Measurements from ENCODE around the gene ETS1. TPM values are rescaled to one million over a fixed set of nuclear protein-coding genes. Genes with fewer than 3 reads are reported as not detected.

The ETS1 gene
- total RNA-seq, 6 experiments from 2014 or later = 14.2 to 37.2 (median 23.3) TPM

GRCh38 chr11:128483211-128483788, 104.1 kb downstream of the ETS1 start:
- intact Hi-C loops (cut with DNase I) = loop anchor here in 1 of 2 donors (10.0 kb wide), 1 partner anchor 152 kb away; no protein-coding TSS in a partner anchor
- TF ChIP-seq POLR2A (IDR thresholded peaks at IDR 0.05) = no peak
- TF ChIP-seq, protein P1, sequence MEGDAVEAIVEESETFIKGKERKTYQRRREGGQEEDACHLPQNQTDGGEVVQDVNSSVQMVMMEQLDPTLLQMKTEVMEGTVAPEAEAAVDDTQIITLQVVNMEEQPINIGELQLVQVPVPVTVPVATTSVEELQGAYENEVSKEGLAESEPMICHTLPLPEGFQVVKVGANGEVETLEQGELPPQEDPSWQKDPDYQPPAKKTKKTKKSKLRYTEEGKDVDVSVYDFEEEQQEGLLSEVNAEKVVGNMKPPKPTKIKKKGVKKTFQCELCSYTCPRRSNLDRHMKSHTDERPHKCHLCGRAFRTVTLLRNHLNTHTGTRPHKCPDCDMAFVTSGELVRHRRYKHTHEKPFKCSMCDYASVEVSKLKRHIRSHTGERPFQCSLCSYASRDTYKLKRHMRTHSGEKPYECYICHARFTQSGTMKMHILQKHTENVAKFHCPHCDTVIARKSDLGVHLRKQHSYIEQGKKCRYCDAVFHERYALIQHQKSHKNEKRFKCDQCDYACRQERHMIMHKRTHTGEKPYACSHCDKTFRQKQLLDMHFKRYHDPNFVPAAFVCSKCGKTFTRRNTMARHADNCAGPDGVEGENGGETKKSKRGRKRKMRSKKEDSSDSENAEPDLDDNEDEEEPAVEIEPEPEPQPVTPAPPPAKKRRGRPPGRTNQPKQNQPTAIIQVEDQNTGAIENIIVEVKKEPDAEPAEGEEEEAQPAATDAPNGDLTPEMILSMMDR (IDR thresholded peaks at IDR 0.05) = no peak
- Histone ChIP-seq H3K4me1 (peaks cover 0 to 23% (median 0%) of the 10 kb centered on the region in 4 donors), H3K4me3 (no peak overlapping the region), H3K36me3 (peaks cover 0 to 12% (median 4%) of the 10 kb centered on the region in 4 donors), H3K27ac (peak overlapping the region in 2 of 3 donors; percentile 18 to 47), H3K9me3 (no peaks in the 10 kb centered on the region), H3K27me3 (no peaks in the 10 kb centered on the region)
- WGBS (ENCODE audit: insufficient coverage, low coverage, low lambda C conversion rate, missing lambda C conversion rate) = 57% methylated on average over 7 of the region's 7 CpGs
- peak in 3 of 4 donors; percentile 11 to 43 (median 16) for ATAC-seq
- no peak for DNase-seq

GRCh38 chr11:128482512-128483191, 104.7 kb downstream of the ETS1 start:
- H3K27me3 ChIP-seq = no peaks in the 10 kb centered on the region
- peaks cover 0 to 12% (median 4%) of the 10 kb centered on the region in 4 donors for H3K36me3 ChIP-seq
- H3K9me3 ChIP-seq = no peaks in the 10 kb centered on the region
- no peak for TF ChIP-seq POLR2A (IDR thresholded peaks at IDR 0.05)
- TF ChIP-seq, protein P1 (IDR thresholded peaks at IDR 0.05) = no peak
- H3K4me1 ChIP-seq = peaks cover 0 to 20% (median 0%) of the 10 kb centered on the region in 4 donors
- peak in 3 of 4 donors; percentile 9 to 27 (median 18) for ATAC-seq
- H3K27ac ChIP-seq = peak overlapping the region; percentile 18 to 47 (median 41)
- intact Hi-C loops (cut with DNase I) = loop anchor here in 1 of 2 donors (10.0 kb wide), 1 partner anchor 152 kb away; no protein-coding TSS in a partner anchor
- H3K4me3 ChIP-seq = no peak overlapping the region
- DNase-seq = no peak
- WGBS (ENCODE audit: insufficient coverage, low coverage, low lambda C conversion rate, missing lambda C conversion rate) = 62% methylated on average over 3 of the region's 11 CpGs

GRCh38 chr11:128482092-128482491, 105.3 kb downstream of the ETS1 start:
- ATAC-seq (no peak), DNase-seq (no peak)
- Histone ChIP-seq H3K4me3 (no peak overlapping the region), H3K9me3 (no peaks in the 10 kb centered on the region), H3K4me1 (peaks cover 0 to 20% (median 0%) of the 10 kb centered on the region in 4 donors), H3K27me3 (no peaks in the 10 kb centered on the region), H3K36me3 (peaks cover 2 to 12% (median 4%) of the 10 kb centered on the region in 4 donors), H3K27ac (peak overlapping the region; percentile 18 to 47 (median 41))
- TF ChIP-seq, protein P1 (IDR thresholded peaks at IDR 0.05) = no peak
- no peak for TF ChIP-seq POLR2A (IDR thresholded peaks at IDR 0.05)
- WGBS (ENCODE audit: insufficient coverage, low coverage, low lambda C conversion rate, missing lambda C conversion rate) = 59% methylated on average over 3 of the region's 3 CpGs
- intact Hi-C loops (cut with DNase I) = loop anchor here in 1 of 2 donors (10.0 kb wide), 1 partner anchor 153 kb away; no protein-coding TSS in a partner anchor

DNA sequence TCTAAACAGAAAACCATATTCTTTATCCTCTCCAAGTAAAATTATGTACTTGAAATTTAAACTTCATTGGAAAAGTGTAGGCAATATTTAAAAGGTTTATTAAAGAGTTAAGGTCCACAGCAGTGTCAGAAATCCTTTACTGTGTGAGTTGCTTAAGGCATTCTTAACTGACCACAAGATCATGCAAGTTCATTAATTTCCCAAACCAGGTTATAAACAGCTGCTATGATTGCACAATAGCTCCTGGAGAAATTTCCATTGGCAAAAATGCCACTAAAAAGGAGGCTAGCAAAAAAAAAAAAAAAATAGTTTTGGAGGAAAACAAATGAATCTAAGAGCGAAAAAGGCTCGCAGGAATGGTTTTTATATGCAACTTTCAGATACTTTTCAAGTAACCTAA, 106.2 kb downstream of the ETS1 start:
- intact Hi-C loops (cut with DNase I) = loop anchor here in 1 of 2 donors (10.0 kb wide), 1 partner anchor 154 kb away; no protein-coding TSS in a partner anchor
- H3K4me1 ChIP-seq = peaks cover 0 to 20% (median 0%) of the 10 kb centered on the region in 4 donors
- WGBS (ENCODE audit: insufficient coverage, low coverage, low lambda C conversion rate, missing lambda C conversion rate) = 47% methylated on average over 2 of the region's 2 CpGs

More for the DNA sequence above, 106.2 kb downstream of the ETS1 start:
- H3K36me3 ChIP-seq = peaks cover 4 to 12% (median 5%) of the 10 kb centered on the region in 4 donors
- peak overlapping the region in 2 of 3 donors; percentile 24 to 47 for H3K27ac ChIP-seq
- no peak for DNase-seq
- H3K4me3 ChIP-seq = no peak overlapping the region
- TF ChIP-seq, protein P1 (IDR thresholded peaks at IDR 0.05) = no peak
- no peak for TF ChIP-seq POLR2A (IDR thresholded peaks at IDR 0.05)
- ATAC-seq = peak in 2 of 4 donors; percentile 26 to 50
- no peaks in the 10 kb centered on the region for H3K9me3 ChIP-seq
- no peaks in the 10 kb centered on the region for H3K27me3 ChIP-seq
